ENCODE results near the gene NT5DC3. TPM values are rescaled to one million over a fixed set of nuclear protein-coding genes. Genes with fewer than 3 reads are reported as not detected.

NT5DC3 gene
- total and polyA plus RNA-seq, 9 of the 15 experiments (the other 6 are each of a cell fraction or from before 2014, with no cell fraction given), result 6.3 to 33.5 (median 24.5) TPM

DNA sequence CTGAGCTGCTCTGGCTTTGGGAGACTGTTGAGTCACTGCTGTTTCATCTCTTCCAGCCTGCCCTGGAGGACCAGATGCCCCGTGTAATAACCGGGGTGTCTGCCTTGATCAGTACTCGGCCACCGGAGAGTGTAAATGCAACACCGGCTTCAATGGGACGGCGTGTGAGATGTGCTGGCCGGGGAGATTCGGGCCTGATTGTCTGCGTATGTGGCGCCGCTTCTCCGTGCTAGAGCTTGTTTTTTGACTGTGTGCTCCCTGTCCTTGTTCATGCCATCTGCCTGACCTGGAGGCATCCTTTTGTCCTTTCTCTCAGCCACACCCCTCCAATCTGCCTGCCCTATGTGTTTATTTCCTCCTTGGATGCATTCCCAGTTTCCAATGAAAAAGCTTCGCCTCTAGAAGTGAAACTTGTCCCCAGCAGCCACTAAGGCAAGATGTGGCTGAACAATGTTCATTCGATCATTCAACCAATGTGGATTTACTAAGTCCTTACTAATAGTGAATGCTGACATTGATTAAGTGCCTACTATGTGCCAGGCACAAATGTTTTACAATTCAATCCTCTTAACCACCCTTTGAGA, 98.6 kb downstream of the NT5DC3 start:
- Histone ChIP-seq H3K36me3 (ENCODE audit: control insufficient read depth, insufficient read depth, low read length) (no peaks in the 10 kb centered on the region), H3K4me2 (ENCODE audit: insufficient read depth, low read length) (no peak overlapping the region), H3K9me1 (ENCODE audit: control insufficient read depth, insufficient read depth, low read length) (no peaks in the 10 kb centered on the region), H3K27me3 (ENCODE audit: control insufficient read depth in 2 of 2, insufficient read depth in 2 of 2, low read length in 2 of 2) (peaks cover 22 to 37% of the 10 kb centered on the region in 2 experiments), H3K79me2 (ENCODE audit: control insufficient read depth, insufficient read depth, low read length) (no peaks in the 10 kb centered on the region), H3K9ac (ENCODE audit: insufficient read depth in 1 of 2, low read depth in 2 of 2, low read length in 2 of 2) (no peak overlapping the region; a peak in 1 of 4 replicates), H4K20me1 (replicated peaks; ENCODE audit: control insufficient read depth, insufficient read depth, low read length) (no peaks in the 10 kb centered on the region; the same call in 1 of the 2 replicates), H3K4me3 (no peak overlapping the region), H3K27ac (ENCODE audit: extremely low read depth, low read depth, low read length) (no peak overlapping the region), H2AFZ (ENCODE audit: low read depth, low read length) (no peak overlapping the region), H3K4me1 (replicated peaks in 1 of 2; ENCODE audit: control insufficient read depth in 2 of 2, insufficient read depth in 2 of 2, low read length in 2 of 2) (peaks cover 0 to 2% of the 10 kb centered on the region in 2 experiments; a peak in 1 of 5 replicates), H3K9me3 (replicated peaks; ENCODE audit: control insufficient read depth, insufficient read depth, low read depth, low read length) (no peaks in the 10 kb centered on the region)
- ATAC-seq, result 0 out of 3 replicates have a peak, but pooled peaks have one; percentile 14
- no peak for DNase-seq (ENCODE audit: extremely low read depth in 1 of 4, low spot score in 3 of 4)
- POLR2A ChIA-PET, result interaction anchor here (0.7 to 0.9 kb wide), 2 partner anchors 11 to 12 kb away, joined by 3 to 4 read pairs; no protein-coding TSS in a partner anchor
- BruUV-seq (replicated peaks), result no TSS peak
- no peak for FAIRE-seq
- intact Hi-C loops (cut with micrococcal nuclease), result no loop called here
- in situ Hi-C loops (cut with MboI), result no loop called here
- CTCF ChIA-PET (ENCODE audit: low intra/inter-chr PET ratio), result no interaction called here
- TF ChIP-seq MCM3 (IDR thresholded peaks at IDR 0.05) (peak; percentile 36; the same call in 1 of the 2 replicates), ZKSCAN1 (IDR thresholded peaks at IDR 0.05; ENCODE audit: low read depth, low read length) (peak; percentile 51; the same call in 1 of the 2 replicates), PTBP1 (IDR thresholded peaks at IDR 0.05; ENCODE audit: low read depth, low read length) (no peak)
- 2% methylated on average over 15 of the region's 15 CpGs for WGBS (ENCODE audit: insufficient coverage, low coverage, missing lambda C conversion rate)

- POLR2A ChIA-PET, result no interaction called here
- no peaks in the 10 kb centered on the region for H3K36me3 ChIP-seq (ENCODE audit: control insufficient read depth, insufficient read depth, low read length)
- TF ChIP-seq CAMTA2 (CRISPR knock-in tag; conservative IDR thresholded peaks at IDR 0.05) (no peak), ZNF644 (tag; IDR thresholded peaks at IDR 0.05; ENCODE audit: low read depth) (no peak), GABPA (tag; conservative IDR thresholded peaks at IDR 0.05; ENCODE audit: low read depth) (no peak), ZNF785 (CRISPR knock-in tag; IDR thresholded peaks at IDR 0.05) (no peak), KDM4B (IDR thresholded peaks at IDR 0.05; ENCODE audit: borderline replicate concordance in 2 of 2, low read depth in 1 of 2) (no peak), ZNF699 (CRISPR knock-in tag; IDR thresholded peaks at IDR 0.05; ENCODE audit: insufficient replicate concordance) (no peak), DDX20 (tag; IDR thresholded peaks at IDR 0.05; ENCODE audit: low read depth) (no peak), FOXP4 (CRISPR knock-in tag; IDR thresholded peaks at IDR 0.05; ENCODE audit: borderline replicate concordance) (no peak)
- TF ChIP-seq, protein P1, sequence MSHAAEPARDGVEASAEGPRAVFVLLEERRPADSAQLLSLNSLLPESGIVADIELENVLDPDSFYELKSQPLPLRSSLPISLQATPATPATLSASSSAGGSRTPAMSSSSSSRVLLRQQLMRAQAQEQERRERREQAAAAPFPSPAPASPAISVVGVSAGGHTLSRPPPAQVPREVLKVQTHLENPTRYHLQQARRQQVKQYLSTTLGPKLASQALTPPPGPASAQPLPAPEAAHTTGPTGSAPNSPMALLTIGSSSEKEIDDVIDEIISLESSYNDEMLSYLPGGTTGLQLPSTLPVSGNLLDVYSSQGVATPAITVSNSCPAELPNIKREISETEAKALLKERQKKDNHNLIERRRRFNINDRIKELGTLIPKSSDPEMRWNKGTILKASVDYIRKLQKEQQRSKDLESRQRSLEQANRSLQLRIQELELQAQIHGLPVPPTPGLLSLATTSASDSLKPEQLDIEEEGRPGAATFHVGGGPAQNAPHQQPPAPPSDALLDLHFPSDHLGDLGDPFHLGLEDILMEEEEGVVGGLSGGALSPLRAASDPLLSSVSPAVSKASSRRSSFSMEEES (CRISPR knock-in tag; IDR thresholded peaks at IDR 0.05), result no peak
Measured at GRCh38 chr12:103737881-103738280, 103.2 kb downstream of the NT5DC3 start.

More at GRCh38 chr12:103737881-103738280, 103.2 kb downstream of the NT5DC3 start:
- ATAC-seq (no peak), FAIRE-seq (no peak), DNase-seq (ENCODE audit: extremely low read depth in 1 of 4, low spot score in 3 of 4) (no peak)
- Histone ChIP-seq H3K4me2 (ENCODE audit: insufficient read depth, low read length) (no peak overlapping the region), H3K79me2 (ENCODE audit: control insufficient read depth, insufficient read depth, low read length) (no peaks in the 10 kb centered on the region), H3K27ac (ENCODE audit: extremely low read depth, low read depth, low read length) (no peak overlapping the region), H2AFZ (ENCODE audit: low read depth, low read length) (no peak overlapping the region), H4K20me1 (replicated peaks; ENCODE audit: control insufficient read depth, insufficient read depth, low read length) (no peaks in the 10 kb centered on the region), H3K27me3 (ENCODE audit: control insufficient read depth in 2 of 2, insufficient read depth in 2 of 2, low read length in 2 of 2) (peaks cover 9 to 29% of the 10 kb centered on the region in 2 experiments; a peak in 4 of 5 replicates), H3K4me3 (no peak overlapping the region), H3K4me1 (replicated peaks in 1 of 2; ENCODE audit: control insufficient read depth in 2 of 2, insufficient read depth in 2 of 2, low read length in 2 of 2) (no peaks in the 10 kb centered on the region), H3K9me1 (ENCODE audit: control insufficient read depth, insufficient read depth, low read length) (no peaks in the 10 kb centered on the region), H3K9me3 (replicated peaks; ENCODE audit: control insufficient read depth, insufficient read depth, low read depth, low read length) (no peaks in the 10 kb centered on the region), H3K9ac (ENCODE audit: insufficient read depth in 1 of 2, low read depth in 2 of 2, low read length in 2 of 2) (no peak overlapping the region)
- no TSS peak for BruUV-seq (replicated peaks)
- in situ Hi-C loops (cut with MboI), result no loop called here
- 0% methylated on average over 1 of the region's 1 CpG for WGBS (ENCODE audit: insufficient coverage, low coverage, missing lambda C conversion rate)
- CTCF ChIA-PET (ENCODE audit: low intra/inter-chr PET ratio), result interaction anchor here (0.5 kb wide), 1 partner anchor 44 kb away, joined by 4 read pairs; no protein-coding TSS in a partner anchor
- intact Hi-C loops (cut with micrococcal nuclease), result no loop called here
